HepG2 (cell line): ENCODE results near the gene DCUN1D2. TPM values are rescaled to one million over a fixed set of nuclear protein-coding genes. Genes with fewer than 3 reads are reported as not detected.

Source experiments
- ATAC-seq: fragments of 200-7000 bp; cut with Tn5 transposase; 3 replicates; pipeline ENCODE4 v1.9.1; 2020; ENCODE audit warnings: mild to moderate bottlenecking, moderate library complexity
- BruUV-seq: library from RNA; stranded (reverse); fragments of 400-500 nt; replicated peaks from 2 replicates; lab custom pipeline; 2021; lab: Mats Ljungman, UMichigan
- CTCF ChIA-PET: fragments of 300-600 bp; formaldehyde crosslinking; extraction: SDS; loops from one replicate; lab custom pipeline; 2021; ENCODE audit warnings: low total read pairs, inconsistent platforms, low intra/inter-chr PET ratio; lab: Yijun Ruan, JAX
- POLR2A ChIA-PET: fragments of 350-600 bp; sonication (Branson Sonifier 250); formaldehyde crosslinking; loops from one replicate; lab custom pipeline; 2020; ENCODE audit warnings: antibody characterized with exemption, inconsistent platforms; lab: Yijun Ruan, JAX
- DNase-seq: peaks from one replicate; pipeline ENCODE4 v3.0.0-alpha.2; 2015; ENCODE audit warnings: low spot score
- FAIRE-seq: peaks from 3 replicates; lab custom pipeline; 2011; peaks lifted over from hg19 to GRCh38; lab: Jason Lieb, UNC
- H2AFZ ChIP-seq: one replicate; pipeline ENCODE4 v1.6.1; 2011; ENCODE audit warnings: low read length, inconsistent platforms
- H3K27ac ChIP-seq: fragments of 300-600 bp; 3 replicates; pipeline ENCODE4 v1.8.0; 2011; ENCODE audit warnings: mixed run types, mild to moderate bottlenecking, mixed read lengths, low read length, inconsistent platforms; ENCODE audit not compliant: insufficient read depth; ENCODE audit errors: extremely low read length
- H3K27me3 ChIP-seq, 2 experiments: fragments of 200-600 bp in 1 of 2; 2 replicates in 1 of 2; 3 replicates in 1 of 2; pipeline versions ENCODE4 v1.6.0 to v1.8.0; 2011; ENCODE audit warnings: low read length in 2 of 2, mild to moderate bottlenecking in 2 of 2, moderate library complexity in 2 of 2, inconsistent platforms in 1 of 2; ENCODE audit not compliant: insufficient read depth in 2 of 2, control insufficient read depth in 1 of 2
- H3K36me3 ChIP-seq, 2 experiments: fragments of 200-600 bp in 1 of 2; replicated peaks in 1 of 2; 2 replicates in 1 of 2; 3 replicates in 1 of 2; pipeline versions ENCODE4 v1.5.1 to v1.8.0; 2011; ENCODE audit warnings: low read length in 2 of 2, inconsistent platforms in 1 of 2; ENCODE audit not compliant: insufficient read depth in 2 of 2, control insufficient read depth in 1 of 2
- H3K4me1 ChIP-seq: 2 replicates; pipeline ENCODE4 v1.5.1; 2012; ENCODE audit warnings: low read length, inconsistent platforms; ENCODE audit not compliant: insufficient read depth
- H3K4me2 ChIP-seq: 2 replicates; pipeline ENCODE4 v1.6.0; 2011; ENCODE audit warnings: low read depth, low read length, inconsistent platforms
- H3K4me3 ChIP-seq, 3 experiments: fragments of 200-600 bp in 1 of 3; sonication (generic), shearing (Covaris generic) in 1 of 3; replicated peaks in 1 of 3; 2 replicates each; pipeline ENCODE4 v1.5.1; 2011 to 2016; ENCODE audit warnings: low read length in 3 of 3, inconsistent platforms in 2 of 3, low read depth in 2 of 3, mild to moderate bottlenecking in 2 of 3, control low read depth in 1 of 3, mixed read lengths in 1 of 3; ENCODE audit not compliant: insufficient read depth in 1 of 3
- H3K79me2 ChIP-seq: one replicate; pipeline ENCODE4 v1.6.1; 2011; ENCODE audit warnings: low read length, inconsistent platforms; ENCODE audit not compliant: insufficient read depth
- H3K9ac ChIP-seq: 2 replicates; pipeline ENCODE4 v1.6.0; 2011; ENCODE audit warnings: mild to moderate bottlenecking, low read depth, low read length, inconsistent platforms; ENCODE audit not compliant: insufficient read depth
- H3K9me3 ChIP-seq: 2 replicates; pipeline ENCODE4 v1.5.1; 2012; ENCODE audit warnings: mild to moderate bottlenecking, low read length
- H4K20me1 ChIP-seq: 2 replicates; pipeline ENCODE4 v1.6.0; 2011; ENCODE audit warnings: inconsistent platforms, mild to moderate bottlenecking, low read length, moderate library complexity; ENCODE audit not compliant: insufficient read depth
- CEBPB ChIP-seq: IDR thresholded peaks from 2 replicates; pipeline ENCODE4 v1.6.1; 2011; ENCODE audit warnings: low read depth, low read length, improper control_type of control experiment, borderline replicate concordance
- CEBPG ChIP-seq: IDR thresholded peaks from 2 replicates; pipeline ENCODE4 v1.6.1; 2016
- FOXK2 ChIP-seq: fragments of 450-650 bp; IDR thresholded peaks from 2 replicates; pipeline ENCODE4 v1.6.1; 2016
- HCFC1 ChIP-seq: fragments of 150-350 bp; IDR thresholded peaks from 2 replicates; pipeline ENCODE4 v1.6.1; 2014; ENCODE audit warnings: low read depth, low read length
- HMG20B ChIP-seq: conservative IDR thresholded peaks from 2 replicates; pipeline ENCODE4 v1.6.1; 2016; ENCODE audit warnings: missing genetic modification reagents, missing compliant biosample characterization
- HNRNPLL ChIP-seq: fragments of 200-400 bp; formaldehyde crosslinking; IDR thresholded peaks from 2 replicates; pipeline ENCODE4 v1.6.1; 2017; ENCODE audit warnings: mild to moderate bottlenecking, low read depth, low read length; ENCODE audit not compliant: poor library complexity, severe bottlenecking
- KLF11 ChIP-seq: IDR thresholded peaks from 2 replicates; pipeline ENCODE4 v1.6.1; 2016; ENCODE audit warnings: missing compliant biosample characterization
- KMT2A ChIP-seq: sonication (generic); formaldehyde crosslinking; IDR thresholded peaks from 2 replicates; pipeline ENCODE4 v1.4.0; 2020; ENCODE audit warnings: missing genetic modification reagents
- MAZ ChIP-seq, 2 experiments: sonication (generic) in 1 of 2; formaldehyde crosslinking in 1 of 2; IDR thresholded peaks; 2 replicates each; pipeline versions ENCODE4 v1.5.0 to v1.6.1; 2012 to 2020; ENCODE audit warnings: low read depth in 2 of 2, mild to moderate bottlenecking in 2 of 2, borderline replicate concordance in 1 of 2, improper control_type of control experiment in 1 of 2, low read length in 1 of 2, missing genetic modification reagents in 1 of 2, moderate library complexity in 1 of 2
- MTF2 ChIP-seq: sonication (generic); formaldehyde crosslinking; IDR thresholded peaks from 2 replicates; pipeline ENCODE4 v1.5.0; 2020; ENCODE audit warnings: missing genetic modification reagents, borderline replicate concordance
- SIX4 ChIP-seq: sonication (generic); formaldehyde crosslinking; IDR thresholded peaks from 2 replicates; pipeline ENCODE4 v1.4.0; 2020; ENCODE audit warnings: missing genetic modification reagents
- ZBTB7B ChIP-seq: sonication (generic); formaldehyde crosslinking; IDR thresholded peaks from 2 replicates; pipeline ENCODE4 v1.4.0; 2020; ENCODE audit warnings: missing genetic modification reagents
- ZNF30 ChIP-seq: sonication (generic); formaldehyde crosslinking; IDR thresholded peaks from 2 replicates; pipeline ENCODE4 v1.5.0; 2020; ENCODE audit warnings: mild to moderate bottlenecking, missing genetic modification reagents
- ZNF432 ChIP-seq: sonication (generic); formaldehyde crosslinking; IDR thresholded peaks from 2 replicates; pipeline ENCODE4 v1.5.0; 2020; ENCODE audit warnings: missing genetic modification reagents, mild to moderate bottlenecking, borderline replicate concordance
- ZNF672 ChIP-seq: sonication (generic); formaldehyde crosslinking; IDR thresholded peaks from 2 replicates; pipeline ENCODE4 v1.8.1; 2022; ENCODE audit warnings: missing genetic modification reagents
- WGBS: methylation state at CpG from one replicate; pipeline ENCODE4 v1.1.6; 2017; ENCODE audit warnings: low lambda C conversion rate; 5-methylcytosine and 5-hydroxymethylcytosine counted together
- in situ Hi-C: cut with HindIII; loops from 2 replicates; pipeline ENCODE4 v1.10.0; 2017; ENCODE audit warnings: low pct_unique_long_range_greater_than_20kb; ENCODE audit not compliant: extremely low pct_ligation_motif_present
- intact Hi-C: fragments of 100-400 bp; cut with micrococcal nuclease; formaldehyde crosslinking; loops from one replicate; pipeline ENCODE4 v1.10.0; 2022; ENCODE audit not compliant: unreplicated experiment
- polyA plus RNA-seq, 8 experiments: library from polyadenylated mRNA; depleted of rRNA in 3 of 8; stranded (reverse) in 7 of 8; unstranded in 1 of 8; fragments of >200 nt; fragmentation: Illumina TruSeq in 4 of 8; extraction: Trizol in 4 of 8; gene quantifications; 2 replicates each; pipeline versions ENCODE4 v1.2.1 to v1.2.3, GENCODE V29; 2011 to 2016; ENCODE audit warnings: low read depth in 4 of 8, missing spikeins in 1 of 8, mixed read lengths in 1 of 8; ENCODE audit not compliant: insufficient read depth in 1 of 8
- total RNA-seq, 5 experiments: library from RNA; depleted of rRNA; stranded (reverse); fragments of >200 nt; fragmentation: Illumina TruSeq; extraction: Trizol; gene quantifications; 2 replicates each; pipeline ENCODE4 v1.2.3, GENCODE V29; 2016; ENCODE audit warnings: low read depth in 1 of 5

DCUN1D2 gene
- total and polyA plus RNA-seq, 2 of the 13 experiments (the other 11 are each of a cell fraction or from before 2014, with no cell fraction given): 9.1 to 9.6 TPM

- POLR2A ChIA-PET: no interaction called here
- no TSS peak for BruUV-seq
- Histone ChIP-seq H3K27me3 (no peaks in the 10 kb centered on the region), H3K9ac (no peak overlapping the region), H3K79me2 (peaks cover 9% of the 10 kb centered on the region), H3K4me1 (peaks cover 15% of the 10 kb centered on the region), H4K20me1 (peaks cover 11% of the 10 kb centered on the region; the same call in 1 of the 2 replicates), H2AFZ (no peak overlapping the region), H3K27ac (no peak overlapping the region), H3K9me3 (no peaks in the 10 kb centered on the region), H3K36me3 (peaks cover 6 to 17% of the 10 kb centered on the region in 2 experiments; a peak in 3 of 5 replicates), H3K4me3 (no peak overlapping the region)
- ATAC-seq: no peak
- no peak for FAIRE-seq
- 93% methylated on average over 15 of the region's 15 CpGs for WGBS
- no peak for DNase-seq
- CTCF ChIA-PET: no interaction called here
- in situ Hi-C loops: no loop called here
- intact Hi-C loops: no loop called here
- TF ChIP-seq CEBPG (0 out of 2 replicates have a peak, but pooled peaks have one; percentile 4), ZNF672 (no peak), CEBPB (peak; percentile 81)
- TF ChIP-seq, all 625 proteins: peak for 2
- no peak overlapping the region for H3K4me2 ChIP-seq
Measured at GRCh38 chr13:113539822-113540221, 49.3 kb upstream of the DCUN1D2 start.

- Histone ChIP-seq H3K4me1 (peaks cover 8% of the 10 kb centered on the region), H3K79me2 (peaks cover 6% of the 10 kb centered on the region), H3K36me3 (peaks cover 7 to 20% of the 10 kb centered on the region in 2 experiments; a peak in 3 of 5 replicates), H2AFZ (no peak overlapping the region), H3K9ac (no peak overlapping the region), H3K27me3 (no peaks in the 10 kb centered on the region), H4K20me1 (peaks cover 10% of the 10 kb centered on the region; the same call in 1 of the 2 replicates), H3K27ac (no peak overlapping the region), H3K9me3 (no peaks in the 10 kb centered on the region), H3K4me2 (no peak overlapping the region), H3K4me3 (no peak overlapping the region)
- TF ChIP-seq MAZ (IDR thresholded peaks at IDR 0.05; ENCODE audit: borderline replicate concordance, low read depth, low read length) (no peak), MAZ (CRISPR knock-in tag; IDR thresholded peaks at IDR 0.05; ENCODE audit: low read depth) (no peak), HMG20B (CRISPR knock-in tag) (no peak), ZNF432 (CRISPR knock-in tag) (no peak), ZNF30 (no peak), HCFC1 (no peak), FOXK2 (no peak), KMT2A (no peak), HNRNPLL (no peak), KLF11 (no peak), ZBTB7B (CRISPR knock-in tag) (no peak), SIX4 (no peak), MTF2 (CRISPR knock-in tag) (no peak)
- no peak for ATAC-seq
- 98% methylated on average over 18 of the region's 18 CpGs for WGBS
- intact Hi-C loops: no loop called here
- ChIA-PET POLR2A (no interaction called here), CTCF (no interaction called here)
- no peak for FAIRE-seq
- BruUV-seq: no TSS peak
- in situ Hi-C loops: no loop called here
- DNase-seq: no peak
Measured at GRCh38 chr13:113539176-113539575, 48.7 kb upstream of the DCUN1D2 start.
